GM18526 (cell line): ENCODE data around the gene DNAI2.

Experiments used
- POLR2A ChIP-seq: IDR thresholded peaks from 3 replicates; pipeline ENCODE4 v1.6.1; 2011; ENCODE audit not compliant: insufficient read length; ENCODE audit errors: extremely low read depth

DNAI2 gene

GRCh38 chr17:74339537-74340195, 65.6 kb downstream of the DNAI2 start:
- TF ChIP-seq POLR2A = no peak

DNA sequence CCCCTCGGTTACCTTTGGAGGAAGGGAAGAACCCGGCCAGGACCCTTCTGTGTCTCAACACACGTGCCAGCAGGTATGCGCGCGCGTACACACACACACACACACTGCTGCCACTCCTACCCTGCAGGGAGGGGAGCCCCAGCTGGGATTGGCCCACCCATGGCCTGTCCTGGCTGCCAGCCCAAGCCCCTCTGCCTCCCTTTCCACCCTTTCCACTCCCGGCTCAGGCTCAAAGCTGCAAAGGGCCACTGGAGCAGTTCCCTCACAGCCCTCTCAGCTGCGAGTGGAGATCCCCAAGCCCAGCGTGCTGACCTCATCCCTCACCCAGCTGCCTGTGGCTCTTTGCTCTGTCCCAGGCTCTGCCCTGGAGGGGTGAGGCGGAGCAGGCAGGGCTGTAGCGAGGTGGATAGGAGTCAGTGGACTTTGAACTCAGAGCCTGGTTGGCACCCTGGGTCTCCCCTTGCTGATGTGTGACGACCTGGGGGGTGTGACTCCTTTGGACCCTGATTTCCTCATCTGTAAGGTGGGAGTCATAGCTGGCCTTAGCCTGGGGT, 66.5 kb downstream of the DNAI2 start:
- TF ChIP-seq POLR2A = no peak

DNA sequence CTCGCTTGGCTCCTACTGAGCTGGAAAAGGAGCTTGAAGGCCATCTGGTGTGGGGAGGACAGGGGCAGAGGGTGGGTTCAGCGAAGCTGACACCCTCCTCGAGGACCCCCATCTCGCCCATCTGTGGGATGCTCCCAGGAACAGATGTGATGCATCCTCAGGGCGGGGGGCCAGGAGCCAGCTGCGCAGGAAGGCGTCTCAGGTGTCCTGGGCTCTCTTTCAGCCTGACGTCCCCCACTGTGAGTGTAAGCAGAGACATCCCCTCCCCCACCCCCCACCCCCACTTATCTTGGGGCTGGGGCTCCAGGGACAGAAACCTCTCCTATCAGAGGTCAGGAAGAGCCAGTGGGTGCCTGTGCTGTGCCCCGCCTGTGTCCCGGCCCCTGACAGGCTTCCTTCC, 68.2 kb downstream of the DNAI2 start:
- TF ChIP-seq POLR2A = no peak

DNA sequence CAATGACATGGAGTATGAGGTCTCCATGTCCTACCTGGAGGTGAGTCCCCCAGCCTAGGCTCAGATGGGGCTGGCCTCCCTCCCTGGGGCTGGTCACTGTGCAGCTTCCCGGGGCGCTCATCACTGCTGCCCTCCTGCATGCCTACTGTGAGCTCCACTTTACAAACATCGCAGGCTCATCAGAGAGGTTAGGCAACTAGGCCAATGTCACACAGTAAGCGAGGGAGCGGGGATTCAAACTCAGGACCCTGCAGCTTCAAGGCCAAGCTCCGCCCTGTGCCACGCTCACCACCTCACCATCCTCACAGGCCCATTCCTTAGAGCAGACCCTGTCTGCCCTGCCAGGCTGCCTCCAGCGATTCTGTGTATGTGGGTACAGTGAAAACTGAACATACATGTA, 69.1 kb downstream of the DNAI2 start:
- no peak for TF ChIP-seq POLR2A

- no peak for TF ChIP-seq POLR2A
Observed at GRCh38 chr17:74343526-74344284, 69.7 kb downstream of the DNAI2 start.

GRCh38 chr17:74344658-74345057, 70.6 kb downstream of the DNAI2 start:
- no peak for TF ChIP-seq POLR2A

DNA sequence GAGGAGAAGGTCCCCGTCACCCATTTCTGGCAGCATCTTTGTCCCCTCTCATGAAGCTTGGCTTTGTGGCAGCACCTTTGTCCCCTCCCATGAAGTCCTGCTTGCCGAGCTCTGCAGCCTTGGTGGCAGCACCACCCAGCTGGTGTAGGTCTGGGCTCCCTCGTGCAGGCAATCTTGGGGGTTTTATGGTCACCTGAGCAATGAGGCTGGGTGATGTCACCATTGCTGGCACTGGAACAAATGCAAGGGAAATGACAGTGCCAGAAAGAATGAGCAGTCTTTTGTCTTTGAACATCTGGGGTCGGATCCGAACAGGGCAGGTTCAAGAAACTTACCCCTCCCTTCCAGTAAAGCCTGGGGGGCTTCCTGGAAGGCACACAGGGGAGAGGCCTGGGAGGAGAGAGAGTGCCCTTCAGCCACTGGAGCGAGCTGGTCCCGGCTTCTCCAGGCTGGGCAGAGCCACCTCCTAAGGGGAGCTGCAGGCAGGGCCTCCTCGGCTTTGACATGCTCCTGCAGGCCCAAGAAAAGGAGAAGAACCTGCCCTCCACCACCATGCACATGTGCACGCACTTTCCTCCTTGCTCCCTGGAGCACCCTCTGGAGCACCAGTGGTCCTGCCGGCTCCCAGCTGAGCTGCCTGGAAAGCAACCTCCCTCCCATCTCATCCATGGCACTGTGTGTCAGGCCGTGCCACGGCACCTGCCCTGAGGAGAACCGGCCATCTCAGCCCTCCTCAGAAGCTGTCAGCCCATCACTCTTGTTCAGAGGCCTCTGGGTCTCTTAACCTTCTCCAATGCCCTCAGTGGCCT, 71.6 kb downstream of the DNAI2 start:
- no peak for TF ChIP-seq POLR2A

DNA sequence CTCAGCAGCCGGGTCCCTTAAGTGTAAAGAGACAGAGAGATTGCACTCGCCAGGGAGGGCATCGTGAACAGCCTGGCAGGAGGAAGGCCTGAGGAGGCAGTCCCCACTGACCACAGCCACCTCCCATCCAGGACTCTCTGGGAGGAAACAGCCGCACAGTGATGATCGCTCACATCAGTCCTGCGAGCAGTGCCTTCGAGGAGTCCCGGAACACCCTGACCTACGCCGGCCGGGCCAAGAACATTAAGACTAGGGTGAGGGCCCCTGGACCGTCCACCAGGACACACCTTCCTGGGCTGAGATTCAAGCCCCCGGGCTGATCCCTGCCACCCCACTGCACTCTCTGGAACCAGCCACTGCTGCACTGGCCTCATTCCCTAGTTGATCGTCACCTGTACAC, 73.6 kb downstream of the DNAI2 start:
- TF ChIP-seq POLR2A = no peak

DNA sequence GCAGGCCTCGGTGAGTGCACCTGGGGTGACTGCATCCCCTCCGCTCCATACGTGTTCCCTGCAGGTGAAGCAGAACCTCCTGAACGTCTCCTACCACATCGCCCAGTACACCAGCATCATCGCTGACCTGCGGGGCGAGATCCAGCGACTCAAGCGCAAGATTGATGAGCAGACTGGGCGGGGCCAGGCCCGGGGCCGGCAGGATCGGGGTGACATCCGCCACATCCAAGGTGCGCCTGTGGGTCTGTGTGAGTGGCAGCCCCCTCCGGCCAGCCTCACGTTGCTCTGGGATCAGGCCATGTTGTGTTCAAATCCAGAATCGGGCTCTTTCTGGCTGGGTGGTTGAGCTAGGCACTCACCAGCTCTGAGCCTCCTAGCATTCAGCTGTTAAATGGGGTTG, 75.1 kb downstream of the DNAI2 start:
- TF ChIP-seq POLR2A = no peak

GRCh38 chr17:74350486-74350885, 76.5 kb downstream of the DNAI2 start:
- no peak for TF ChIP-seq POLR2A

DNA sequence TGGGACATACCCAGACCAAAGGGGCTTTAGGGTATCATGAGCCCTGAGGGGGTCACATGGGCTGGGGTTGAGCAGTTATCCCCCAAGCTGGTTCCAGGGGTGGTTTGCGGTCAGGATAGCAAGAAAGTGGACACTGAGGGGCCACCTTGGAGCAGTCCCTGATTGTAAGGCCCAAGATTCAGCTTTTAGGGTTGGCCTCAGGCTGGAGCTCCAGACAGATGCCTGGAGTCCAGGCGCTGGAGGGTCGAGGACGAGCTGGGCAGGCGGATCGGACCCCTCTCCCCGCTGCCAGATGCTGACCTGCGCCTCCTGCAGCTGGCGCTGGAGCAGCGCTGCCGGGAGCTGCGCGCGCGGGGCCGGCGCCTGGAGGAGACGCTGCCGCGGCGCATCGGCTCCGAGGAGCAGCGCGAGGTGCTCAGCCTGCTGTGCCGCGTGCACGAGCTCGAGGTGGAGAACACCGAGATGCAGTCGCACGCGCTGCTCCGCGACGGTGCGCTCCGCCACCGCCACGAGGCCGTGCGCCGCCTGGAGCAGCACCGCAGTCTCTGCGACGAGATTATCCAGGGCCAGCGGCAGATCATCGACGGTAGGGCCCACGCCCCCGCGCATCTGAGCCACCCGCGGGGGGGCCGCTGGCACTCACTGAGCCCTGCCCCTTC, 77.6 kb downstream of the DNAI2 start:
- TF ChIP-seq POLR2A = no peak

DNA sequence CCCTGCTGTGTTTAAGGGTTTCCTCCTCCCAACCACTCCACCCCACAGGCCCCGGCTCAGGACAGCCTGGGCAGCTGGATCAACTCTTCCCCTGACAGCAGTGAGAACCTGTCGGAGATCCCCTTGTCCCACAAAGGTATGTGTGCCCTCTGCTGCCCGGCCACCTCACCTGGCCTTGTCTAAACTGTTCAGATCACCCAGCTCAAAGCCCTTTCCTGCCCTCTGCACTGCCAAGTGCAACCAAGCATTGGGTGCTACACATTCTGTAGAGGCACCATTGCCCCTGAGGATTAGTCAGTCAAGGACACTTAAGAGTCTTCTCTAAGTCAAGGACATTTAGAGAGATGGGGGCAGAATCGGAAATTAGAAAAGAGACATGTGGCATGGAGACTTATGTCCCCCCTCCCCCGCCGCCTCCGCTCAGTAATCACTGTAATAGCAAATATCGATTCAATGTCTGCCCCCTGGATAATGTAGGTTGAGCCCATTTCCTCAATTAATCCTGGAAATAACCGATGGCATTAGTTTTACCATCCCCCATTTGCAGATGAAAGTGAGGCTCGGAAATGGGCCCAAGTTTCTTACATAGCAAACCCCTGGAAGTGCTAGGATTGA, 79.5 kb downstream of the DNAI2 start:
- TF ChIP-seq POLR2A = no peak

DNA sequence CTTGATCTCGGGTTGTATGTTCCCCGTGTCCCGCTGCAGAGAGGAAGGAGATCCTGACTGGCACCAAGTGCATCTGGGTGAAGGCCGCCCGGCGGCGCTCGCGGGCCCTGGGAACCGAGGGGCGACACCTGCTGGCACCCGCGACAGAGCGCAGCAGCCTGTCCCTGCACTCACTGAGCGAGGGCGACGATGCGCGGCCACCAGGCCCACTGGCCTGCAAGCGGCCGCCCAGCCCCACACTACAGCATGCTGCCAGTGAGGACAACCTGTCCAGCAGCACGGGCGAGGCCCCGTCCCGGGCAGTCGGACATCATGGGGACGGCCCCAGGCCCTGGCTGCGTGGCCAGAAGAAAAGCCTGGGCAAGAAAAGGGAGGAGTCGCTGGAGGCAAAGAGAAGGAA, 80.1 kb downstream of the DNAI2 start:
- no peak for TF ChIP-seq POLR2A

DNA sequence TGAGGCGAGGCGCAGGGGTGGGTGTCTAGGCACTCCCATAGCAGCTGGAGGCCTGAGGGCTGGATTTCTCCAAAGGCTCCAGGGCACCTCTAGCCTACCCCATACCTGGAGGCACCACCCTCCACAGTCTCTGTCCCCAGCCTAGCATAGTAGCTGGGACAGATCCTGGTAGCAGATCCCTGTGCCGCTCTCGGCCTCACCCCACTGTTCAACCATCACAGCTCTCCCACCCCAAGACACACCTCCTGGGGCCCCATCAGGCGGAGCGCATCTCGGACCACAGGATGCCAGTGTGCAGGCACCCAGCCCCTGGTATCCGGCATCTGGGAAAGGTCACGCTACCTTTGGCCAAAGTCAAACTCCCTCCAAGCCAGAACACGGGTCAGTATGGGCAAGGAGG, 80.5 kb downstream of the DNAI2 start:
- TF ChIP-seq POLR2A = no peak

DNA sequence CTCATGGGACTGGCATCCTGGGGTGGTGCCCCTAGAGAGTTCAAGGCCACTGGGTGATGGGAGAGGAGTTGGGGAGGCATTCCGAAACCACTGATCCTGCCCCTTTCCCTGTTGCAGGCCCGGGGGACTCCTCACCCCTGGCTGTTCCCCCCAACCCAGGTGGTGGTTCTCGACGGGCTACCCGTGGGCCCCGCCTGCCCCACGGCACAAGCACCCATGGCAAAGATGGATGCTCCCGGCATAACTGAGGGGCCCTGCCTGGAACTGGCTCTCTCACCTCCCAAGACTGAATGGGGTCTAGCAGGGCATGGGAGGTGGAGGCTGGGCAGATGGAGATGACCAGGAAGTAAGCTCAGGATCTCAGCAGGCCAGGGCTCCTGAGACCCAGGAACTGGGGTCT, 81.0 kb downstream of the DNAI2 start:
- no peak for TF ChIP-seq POLR2A
